Nephron progenitor cell (in vitro differentiated cells): Measurements from ENCODE around the gene CYP2A7.
"Not testable (repeated sequence)": the region's sequence is repeated elsewhere in the genome, so short reads cannot be mapped to it uniquely, and the experiment has no call there.

Experiments used
- DNase-seq: peaks from one replicate; pipeline ENCODE4 v3.0.0; 2021
- H3K27ac Mint-ChIP-seq: 2 replicates; pipeline ENCODE4 v1.8.0; 2021; ENCODE audit warnings: mild to moderate bottlenecking, moderate library complexity, mixed read lengths
- H3K27me3 Mint-ChIP-seq: 2 replicates; pipeline ENCODE4 v1.8.0; 2021; ENCODE audit warnings: mild to moderate bottlenecking, low read depth, mixed read lengths; ENCODE audit not compliant: poor library complexity
- H3K36me3 Mint-ChIP-seq: 2 replicates; pipeline ENCODE4 v1.8.0; 2021; ENCODE audit warnings: low read depth, mixed read lengths
- H3K4me1 Mint-ChIP-seq: 2 replicates; pipeline ENCODE4 v1.8.0; 2021; ENCODE audit warnings: mixed read lengths
- H3K4me3 Mint-ChIP-seq: 2 replicates; pipeline ENCODE4 v1.8.0; 2021; ENCODE audit warnings: mild to moderate bottlenecking, moderate library complexity, mixed read lengths
- H3K9me3 Mint-ChIP-seq: 2 replicates; pipeline ENCODE4 v1.8.0; 2021; ENCODE audit warnings: mild to moderate bottlenecking, moderate library complexity, mixed read lengths
- TF ChIP-seq, protein P1 (sequence below): fragments of 200-600 bp; sonication (generic); IDR thresholded peaks from 2 replicates; pipeline ENCODE4 v1.5.0; 2021; ENCODE audit warnings: antibody characterized with exemption

CYP2A7 gene

DNA sequence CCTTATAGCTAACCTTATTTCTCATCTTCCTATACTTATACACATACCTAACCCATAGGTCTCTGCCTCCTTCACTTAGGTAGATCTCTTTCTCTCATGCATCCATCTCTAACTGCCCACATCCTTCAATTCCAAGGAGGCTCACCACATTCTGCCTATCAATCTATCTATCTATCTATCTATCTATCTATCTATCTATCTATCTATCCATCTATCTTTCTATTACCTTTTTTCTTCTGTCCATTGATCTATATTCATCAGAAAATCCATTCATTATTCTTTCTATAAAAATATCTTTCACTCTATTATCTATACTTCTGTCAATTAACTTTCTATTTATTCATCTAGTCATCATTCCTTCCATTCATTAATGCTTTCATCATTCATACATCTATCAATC lies 11.1 kb upstream of the CYP2A7 start:
- H3K9me3 Mint-ChIP-seq = no peaks in the 10 kb centered on the region
- DNase-seq = no peak
- H3K27me3 Mint-ChIP-seq = peaks cover 73% of the 10 kb centered on the region
- TF ChIP-seq, protein P1, sequence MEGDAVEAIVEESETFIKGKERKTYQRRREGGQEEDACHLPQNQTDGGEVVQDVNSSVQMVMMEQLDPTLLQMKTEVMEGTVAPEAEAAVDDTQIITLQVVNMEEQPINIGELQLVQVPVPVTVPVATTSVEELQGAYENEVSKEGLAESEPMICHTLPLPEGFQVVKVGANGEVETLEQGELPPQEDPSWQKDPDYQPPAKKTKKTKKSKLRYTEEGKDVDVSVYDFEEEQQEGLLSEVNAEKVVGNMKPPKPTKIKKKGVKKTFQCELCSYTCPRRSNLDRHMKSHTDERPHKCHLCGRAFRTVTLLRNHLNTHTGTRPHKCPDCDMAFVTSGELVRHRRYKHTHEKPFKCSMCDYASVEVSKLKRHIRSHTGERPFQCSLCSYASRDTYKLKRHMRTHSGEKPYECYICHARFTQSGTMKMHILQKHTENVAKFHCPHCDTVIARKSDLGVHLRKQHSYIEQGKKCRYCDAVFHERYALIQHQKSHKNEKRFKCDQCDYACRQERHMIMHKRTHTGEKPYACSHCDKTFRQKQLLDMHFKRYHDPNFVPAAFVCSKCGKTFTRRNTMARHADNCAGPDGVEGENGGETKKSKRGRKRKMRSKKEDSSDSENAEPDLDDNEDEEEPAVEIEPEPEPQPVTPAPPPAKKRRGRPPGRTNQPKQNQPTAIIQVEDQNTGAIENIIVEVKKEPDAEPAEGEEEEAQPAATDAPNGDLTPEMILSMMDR = no peak
- H3K4me1 Mint-ChIP-seq = no peaks in the 10 kb centered on the region
- H3K36me3 Mint-ChIP-seq = no peaks in the 10 kb centered on the region
- no peak overlapping the region for H3K4me3 Mint-ChIP-seq
- H3K27ac Mint-ChIP-seq = no peak overlapping the region

DNA sequence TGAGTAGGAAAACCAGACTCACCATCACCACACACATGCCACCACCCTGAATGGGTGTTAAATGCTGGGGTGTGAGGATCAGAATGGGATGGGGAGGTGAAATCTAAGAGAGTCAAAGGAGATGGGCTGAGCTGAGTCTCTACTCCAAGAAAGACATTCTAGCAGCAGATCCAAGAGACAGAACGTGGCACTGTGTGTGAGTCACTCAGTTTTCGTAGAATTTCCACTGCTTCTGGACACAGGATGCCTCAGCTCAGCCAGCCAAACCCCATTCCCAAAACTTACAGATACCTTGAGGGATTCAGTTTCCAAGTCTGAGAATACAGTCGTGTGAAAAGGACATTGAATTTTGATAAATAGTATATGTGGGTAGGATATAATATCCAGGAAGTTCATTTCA lies 7.3 kb upstream of the CYP2A7 start:
- H3K27me3 Mint-ChIP-seq = peaks cover 58% of the 10 kb centered on the region
- H3K27ac Mint-ChIP-seq = no peak overlapping the region
- no peaks in the 10 kb centered on the region for H3K9me3 Mint-ChIP-seq
- no peak for DNase-seq
- no peaks in the 10 kb centered on the region for H3K4me1 Mint-ChIP-seq
- H3K36me3 Mint-ChIP-seq = no peaks in the 10 kb centered on the region
- no peak overlapping the region for H3K4me3 Mint-ChIP-seq
- TF ChIP-seq, protein P1 = no peak

DNA sequence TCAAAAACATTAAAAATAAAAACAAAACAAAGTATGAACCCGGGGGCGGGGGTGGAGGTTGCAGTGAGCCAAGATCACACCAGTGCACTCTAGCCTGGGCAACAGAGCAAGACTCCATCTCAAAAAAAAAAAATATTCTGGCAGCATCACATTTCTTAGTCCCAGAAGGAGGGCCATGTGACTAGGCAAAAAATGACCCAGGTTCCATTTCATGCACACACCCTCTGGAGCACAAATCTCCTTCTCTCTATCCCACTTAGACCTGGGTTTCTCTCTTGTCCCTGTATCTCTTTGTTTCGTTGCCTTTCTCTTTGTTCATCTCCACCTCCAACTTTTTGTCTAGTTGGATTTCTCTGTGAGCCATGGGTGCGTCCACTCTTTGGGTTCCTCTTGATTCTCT lies 6.2 kb upstream of the CYP2A7 start:
- Mint-ChIP-seq H3K27ac (no peak overlapping the region), H3K4me3 (no peak overlapping the region), H3K36me3 (no peaks in the 10 kb centered on the region), H3K27me3 (peaks cover 59% of the 10 kb centered on the region), H3K9me3 (no peaks in the 10 kb centered on the region), H3K4me1 (no peaks in the 10 kb centered on the region)
- TF ChIP-seq, protein P1 = no peak
- DNase-seq = no peak

DNA sequence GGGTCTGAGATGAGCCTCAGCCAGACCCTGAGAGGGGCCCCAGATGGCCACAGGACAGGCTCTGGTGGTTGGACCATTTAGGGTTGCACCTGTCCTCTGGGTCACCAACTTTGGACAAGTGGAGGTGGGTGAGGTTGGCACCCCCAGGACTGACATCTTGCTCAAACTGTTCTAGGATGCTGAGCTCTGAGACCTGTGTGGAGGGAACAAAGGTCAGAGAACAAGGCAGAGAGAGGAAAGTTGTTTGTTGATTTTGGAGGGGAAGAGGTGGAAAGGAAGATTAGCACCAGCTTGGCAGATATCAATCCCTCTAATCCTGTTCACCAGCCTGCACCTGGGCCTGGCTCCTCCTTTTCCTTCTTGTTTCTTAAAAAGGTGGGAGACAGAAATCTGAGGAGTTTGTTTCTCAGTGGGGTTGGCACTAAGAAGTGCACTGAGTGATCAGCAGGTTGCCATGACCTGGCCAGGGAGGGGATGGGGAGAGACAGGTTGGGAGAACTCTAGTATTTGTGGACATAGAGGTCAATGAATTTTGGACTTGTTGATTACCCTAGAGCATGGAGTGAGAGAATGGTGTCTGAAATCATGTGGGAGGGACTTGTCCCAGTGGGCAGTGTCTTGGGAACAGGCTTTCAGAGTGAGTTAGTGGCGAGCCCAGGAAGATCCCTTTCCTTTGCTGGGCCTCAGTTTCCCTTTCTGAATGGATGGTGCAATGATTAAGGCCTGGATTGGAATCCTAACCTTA lies 2.3 kb upstream of the CYP2A7 start:
- not testable (repeated sequence) for DNase-seq, H3K4me3 Mint-ChIP-seq, H3K4me1 Mint-ChIP-seq, H3K27ac Mint-ChIP-seq, H3K36me3 Mint-ChIP-seq, H3K9me3 Mint-ChIP-seq
- H3K27me3 Mint-ChIP-seq = peaks cover 62% of the 10 kb centered on the region

DNA sequence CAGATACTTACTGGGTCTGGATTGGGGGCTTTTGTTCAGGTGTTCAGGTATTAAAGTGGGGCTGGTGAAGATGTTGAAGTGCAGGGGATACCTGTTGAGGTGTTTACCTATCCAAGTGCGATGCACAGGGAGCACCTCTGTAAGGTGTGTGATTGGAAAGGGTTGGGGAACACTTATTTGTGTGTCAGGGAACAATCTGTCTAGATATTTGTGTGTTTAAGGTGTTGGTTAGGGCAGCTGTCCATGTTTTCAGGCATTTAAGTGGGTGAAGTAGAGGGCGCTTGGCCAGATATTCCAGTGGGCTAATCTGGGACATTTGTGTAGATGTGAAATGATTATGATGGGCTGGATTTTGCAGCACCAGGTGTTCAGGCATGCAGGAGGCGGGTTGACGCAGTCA lies 2.7 kb downstream of the CYP2A7 start:
- H3K27ac Mint-ChIP-seq, H3K4me1 Mint-ChIP-seq, H3K4me3 Mint-ChIP-seq, DNase-seq, H3K36me3 Mint-ChIP-seq: not testable (repeated sequence)
- Mint-ChIP-seq H3K9me3 (peaks cover 13% of the 10 kb centered on the region), H3K27me3 (peaks cover 82% of the 10 kb centered on the region)

DNA sequence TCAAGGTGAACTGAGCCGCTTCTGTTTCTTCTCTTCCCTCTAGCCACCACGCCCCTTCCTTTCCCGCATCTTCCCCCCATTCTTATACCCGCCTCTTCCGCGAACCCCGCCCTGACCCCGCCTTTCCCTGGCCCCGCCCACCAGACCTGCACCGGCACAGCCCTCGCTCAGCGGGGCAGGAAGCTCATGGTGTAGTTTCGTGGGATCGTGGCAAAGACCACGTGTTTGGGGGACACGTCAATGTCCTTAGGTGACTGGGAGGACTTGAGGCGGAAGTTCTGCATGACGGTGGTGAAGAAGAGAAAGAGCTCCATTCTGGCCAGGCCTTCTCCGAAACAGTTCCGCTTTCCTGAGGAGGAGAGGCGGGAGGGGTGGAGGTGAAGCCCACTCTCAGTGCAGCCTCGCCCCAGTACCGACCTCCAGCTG lies 6.5 kb downstream of the CYP2A7 start:
- Mint-ChIP-seq H3K27me3 (peaks cover 81% of the 10 kb centered on the region), H3K9me3 (peaks cover 25% of the 10 kb centered on the region)
- peak; percentile 45 for DNase-seq
- H3K36me3 Mint-ChIP-seq, H3K4me1 Mint-ChIP-seq, H3K4me3 Mint-ChIP-seq, H3K27ac Mint-ChIP-seq: not testable (repeated sequence)

DNA sequence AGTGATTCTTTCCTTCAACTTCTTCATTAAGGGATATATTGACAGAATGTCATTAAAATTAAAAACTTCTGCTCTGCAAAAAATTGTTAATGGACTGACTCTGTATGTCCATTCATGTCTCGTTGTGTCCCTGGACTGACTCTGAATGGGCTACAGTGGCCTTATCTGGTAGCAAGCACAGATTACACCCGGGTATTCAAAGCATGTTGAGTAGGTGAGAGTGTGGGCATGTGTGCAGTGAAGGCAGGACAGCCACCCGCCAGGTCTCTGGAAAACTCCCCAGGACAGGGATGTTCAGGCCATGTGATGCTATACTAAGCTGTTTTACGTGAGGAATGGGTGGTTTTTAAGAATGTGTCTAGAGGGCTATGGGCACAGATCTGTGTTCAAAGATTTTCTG lies 7.2 kb downstream of the CYP2A7 start:
- not testable (repeated sequence) for DNase-seq, H3K36me3 Mint-ChIP-seq, H3K27ac Mint-ChIP-seq, H3K4me1 Mint-ChIP-seq, H3K4me3 Mint-ChIP-seq
- Mint-ChIP-seq H3K9me3 (peaks cover 29% of the 10 kb centered on the region), H3K27me3 (peaks cover 82% of the 10 kb centered on the region)

DNA sequence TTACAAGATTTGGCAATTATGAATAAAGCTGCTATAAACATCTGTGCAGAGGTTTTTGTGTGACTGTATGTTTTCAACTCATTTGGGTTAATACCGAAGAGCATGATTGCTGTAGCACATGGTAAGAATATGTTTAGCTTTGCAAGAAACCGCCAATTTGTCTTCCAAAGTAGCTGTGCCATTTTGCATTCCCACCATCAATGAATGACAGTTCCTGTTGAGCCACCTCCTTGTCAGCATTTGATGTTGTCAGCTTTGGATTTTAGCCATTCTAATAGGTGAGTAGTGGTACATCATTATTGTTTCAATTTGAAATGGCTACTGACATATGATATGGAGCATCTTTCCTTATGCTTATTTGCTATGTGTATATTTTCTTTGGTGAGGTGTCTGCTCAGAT lies 8.2 kb downstream of the CYP2A7 start:
- H3K27ac Mint-ChIP-seq, H3K36me3 Mint-ChIP-seq, DNase-seq, H3K4me3 Mint-ChIP-seq, H3K4me1 Mint-ChIP-seq: not testable (repeated sequence)
- Mint-ChIP-seq H3K27me3 (peaks cover 79% of the 10 kb centered on the region), H3K9me3 (peaks cover 30% of the 10 kb centered on the region)
